HG03280 (cell line): ENCODE data around the gene RPUSD4.

Experiments
- ATAC-seq: cut with Tn5 transposase; IDR thresholded peaks from one replicate; pipeline ENCODE4 v1.9.1; 2021; ENCODE audit warnings: mild to moderate bottlenecking, moderate library complexity; ENCODE audit not compliant: unreplicated experiment

RPUSD4 gene

GRCh38 chr11:126185259-126186024, 26.0 kb downstream of the RPUSD4 start:
- ATAC-seq, result no peak

- no peak for ATAC-seq
These were observed 28.5 kb downstream of the RPUSD4 start for GRCh38 chr11:126182787-126183445.

GRCh38 chr11:126181939-126182730, 29.3 kb downstream of the RPUSD4 start:
- ATAC-seq, result no peak

- ATAC-seq, result no peak
These were observed 34.5 kb downstream of the RPUSD4 start for GRCh38 chr11:126176853-126177470.

- no peak for ATAC-seq
These were observed 36.1 kb downstream of the RPUSD4 start for GRCh38 chr11:126175393-126175792.

GRCh38 chr11:126174816-126175215, 36.6 kb downstream of the RPUSD4 start:
- no peak for ATAC-seq

GRCh38 chr11:126173257-126173656, 38.2 kb downstream of the RPUSD4 start:
- no peak for ATAC-seq

GRCh38 chr11:126172596-126173038, 38.8 kb downstream of the RPUSD4 start:
- ATAC-seq, result no peak

- no peak for ATAC-seq
These were observed 42.2 kb downstream of the RPUSD4 start for GRCh38 chr11:126169291-126169690.

GRCh38 chr11:126167488-126167887, 44.0 kb downstream of the RPUSD4 start:
- ATAC-seq, result no peak

GRCh38 chr11:126166413-126166812, 45.0 kb downstream of the RPUSD4 start:
- no peak for ATAC-seq

GRCh38 chr11:126165757-126166156, 45.7 kb downstream of the RPUSD4 start:
- ATAC-seq, result no peak

- ATAC-seq, result no peak
These were observed 46.1 kb downstream of the RPUSD4 start for GRCh38 chr11:126165311-126165720.

- no peak for ATAC-seq
These were observed 46.7 kb downstream of the RPUSD4 start for GRCh38 chr11:126164781-126165180.

- no peak for ATAC-seq
These were observed 47.7 kb downstream of the RPUSD4 start for GRCh38 chr11:126163779-126164178.

- ATAC-seq, result no peak
These were observed 48.3 kb downstream of the RPUSD4 start for GRCh38 chr11:126163074-126163700.

GRCh38 chr11:126162306-126163030, 49.0 kb downstream of the RPUSD4 start:
- no peak for ATAC-seq

- ATAC-seq, result no peak
These were observed 50.4 kb downstream of the RPUSD4 start for GRCh38 chr11:126161023-126161391.

- no peak for ATAC-seq
These were observed 51.0 kb downstream of the RPUSD4 start for GRCh38 chr11:126160345-126161022.
